Left ventricle myocardium inferior (tissue), 1 donor: ENCODE measurements around the gene HBA1. TPM values are rescaled to one million over a fixed set of nuclear protein-coding genes. Genes with fewer than 3 reads are reported as not detected.
"Not testable (repeated sequence)": the region's sequence is repeated elsewhere in the genome, so short reads cannot be mapped to it uniquely, and the experiment has no call there.

ENCODE experiments used
- DNase-seq: peaks from one replicate; pipeline ENCODE4 v3.0.0-alpha.2; 2020
- H3K27ac ChIP-seq: fragments of 200-600 bp; replicated peaks from 2 replicates; pipeline ENCODE4 v1.8.0; 2021
- H3K27me3 ChIP-seq: fragments of 200-600 bp; 2 replicates; pipeline ENCODE4 v1.8.0; 2021; ENCODE audit warnings: low read depth
- H3K36me3 ChIP-seq: fragments of 200-600 bp; 2 replicates; pipeline ENCODE4 v1.8.0; 2021
- H3K4me1 ChIP-seq: fragments of 200-600 bp; 2 replicates; pipeline ENCODE4 v1.8.0; 2021
- H3K4me3 ChIP-seq: fragments of 200-600 bp; 2 replicates; pipeline ENCODE4 v1.8.0; 2021; ENCODE audit warnings: mild to moderate bottlenecking, moderate library complexity
- H3K9me3 ChIP-seq: fragments of 200-600 bp; replicated peaks from 2 replicates; pipeline ENCODE4 v1.8.0; 2021
- CTCF ChIP-seq: fragments of 200-600 bp; IDR thresholded peaks from 2 replicates; pipeline ENCODE4 v1.8.0; 2021; ENCODE audit warnings: antibody characterized with exemption, mild to moderate bottlenecking, borderline replicate concordance
- intact Hi-C: fragments of 100-400 bp; cut with micrococcal nuclease; formaldehyde crosslinking; loops from one replicate; pipeline ENCODE4 v1.11.0; 2022
- long read RNA-seq: library from polyadenylated mRNA; unstranded; transcript quantifications from one replicate; pipeline ENCODE4 v2.0.0, GENCODE V29; 2021
- total RNA-seq: library from RNA; stranded (reverse); fragmentation: NEBNext Ultra II Directional; extraction: Animal tissue kit (Norgen Biotek cat#: 25700); gene quantifications from one replicate; pipeline ENCODE4 v1.2.1, GENCODE V29; 2021
- donor health status: DM: no; HTN: yes; CAD: no; lungs with severe emphysema.

The HBA1 gene
- 78.7 TPM for total RNA-seq
- long read RNA-seq, partial matches to known transcripts, result 0 of 3 reads
- long read RNA-seq, other reads (novel, unspliced or antisense), result 0 of 3 reads

- DNase-seq, intact Hi-C loops, H3K9me3 ChIP-seq, H3K27ac ChIP-seq, H3K36me3 ChIP-seq: not testable (repeated sequence)
- peaks cover 25% of the 10 kb centered on the region for H3K4me1 ChIP-seq
- H3K27me3 ChIP-seq, result peaks cover 71% of the 10 kb centered on the region
- peak within 1 kb of the TSS; percentile 36 for H3K4me3 ChIP-seq
Observed at GRCh38 chr16:176477-177382, at the start of gene HBA1. Gene HBA1, plus strand, starts transcription at chr16:176680. Its CDS starts 37 bp downstream, at chr16:176717.

GRCh38 chr16:129075-129474 lies 47.4 kb upstream of the HBA1 start:
- no peak for TF ChIP-seq CTCF
- H3K9me3 ChIP-seq, result no peaks in the 10 kb centered on the region
- intact Hi-C loops, result no loop called here
- no peak overlapping the region for H3K27ac ChIP-seq
- no peaks in the 10 kb centered on the region for H3K36me3 ChIP-seq
- DNase-seq, result no peak
- H3K4me3 ChIP-seq, result no peak overlapping the region
- H3K27me3 ChIP-seq, result no peaks in the 10 kb centered on the region
- no peaks in the 10 kb centered on the region for H3K4me1 ChIP-seq

- DNase-seq, result no peak
- no peaks in the 10 kb centered on the region for H3K4me1 ChIP-seq
- no peaks in the 10 kb centered on the region for H3K9me3 ChIP-seq
- no peaks in the 10 kb centered on the region for H3K27me3 ChIP-seq
- intact Hi-C loops, result no loop called here
- no peak overlapping the region for H3K27ac ChIP-seq
- no peak overlapping the region for H3K4me3 ChIP-seq
- no peaks in the 10 kb centered on the region for H3K36me3 ChIP-seq
- TF ChIP-seq CTCF, result no peak
Observed at GRCh38 chr16:130533-131173, 45.8 kb upstream of the HBA1 start.

GRCh38 chr16:132120-132519 lies 44.4 kb upstream of the HBA1 start:
- no peak overlapping the region for H3K27ac ChIP-seq
- H3K4me1 ChIP-seq, result peaks cover 3% of the 10 kb centered on the region
- H3K9me3 ChIP-seq, result no peaks in the 10 kb centered on the region
- H3K27me3 ChIP-seq, result no peaks in the 10 kb centered on the region
- intact Hi-C loops, result no loop called here
- H3K4me3 ChIP-seq, result no peak overlapping the region
- no peak for DNase-seq
- H3K36me3 ChIP-seq, result no peaks in the 10 kb centered on the region
- no peak for TF ChIP-seq CTCF

GRCh38 chr16:133716-134115 lies 42.8 kb upstream of the HBA1 start:
- Histone ChIP-seq H3K27me3 (no peaks in the 10 kb centered on the region), H3K27ac (no peak overlapping the region), H3K4me3 (no peak overlapping the region), H3K9me3 (no peaks in the 10 kb centered on the region), H3K4me1 (peaks cover 14% of the 10 kb centered on the region), H3K36me3 (no peaks in the 10 kb centered on the region)
- DNase-seq, result no peak
- intact Hi-C loops, result no loop called here
- no peak for TF ChIP-seq CTCF

- peaks cover 1% of the 10 kb centered on the region for H3K27me3 ChIP-seq
- peak overlapping the region; percentile 86 for H3K4me3 ChIP-seq
- H3K9me3 ChIP-seq, result no peaks in the 10 kb centered on the region
- peak overlapping the region; percentile 64 for H3K27ac ChIP-seq
- no peak for DNase-seq
- peaks cover 20% of the 10 kb centered on the region for H3K4me1 ChIP-seq
- no peaks in the 10 kb centered on the region for H3K36me3 ChIP-seq
- no peak for TF ChIP-seq CTCF
- intact Hi-C loops, result no loop called here
Observed at GRCh38 chr16:138049-138417, 38.4 kb upstream of the HBA1 start.
